ENCODE results near the gene PPP1R3C.

The PPP1R3C gene

GRCh38 chr10:91579329-91579985 is 53.4 kb downstream of the PPP1R3C start (continued):
- TF ChIP-seq ZNF335 (tag by site-specific recombination; conservative IDR thresholded peaks at IDR 0.05) (no peak), ZNF776 (tag by site-specific recombination; IDR thresholded peaks at IDR 0.05; ENCODE audit: borderline replicate concordance) (no peak), SETDB1 (IDR thresholded peaks at IDR 0.05; ENCODE audit: insufficient read length, low read length) (no peak), ZNF530 (tag by site-specific recombination; IDR thresholded peaks at IDR 0.05; ENCODE audit: low read depth) (no peak), ZNF843 (tag by site-specific recombination; IDR thresholded peaks at IDR 0.05) (no peak), ZBTB17 (tag by site-specific recombination; IDR thresholded peaks at IDR 0.05) (no peak), ZBTB48 (tag by site-specific recombination; IDR thresholded peaks at IDR 0.05) (no peak)
